Hippocampal formation (tissue), 2 donors: ENCODE data around the gene WDR47.

ENCODE experiments used
- DNase-seq, 2 donors: peaks; one replicate each; lab custom pipeline; 2025; lab: John Stamatoyannopoulos, UW

Gene WDR47

GRCh38 chr1:109041621-109042468 lies at the start of gene WDR47:
TSS of gene WDR47 (minus strand) at chr1:109042102. CDS start at chr1:109023512, 18,590 bp downstream.
- DNase-seq, result peak; percentile 89 to 93

- peak in 1 of 2 donors; percentile 46 for DNase-seq
Measured at GRCh38 chr1:109091078-109091838, 49.4 kb upstream of the WDR47 start.

- peak; percentile 90 to 95 for DNase-seq
Measured at GRCh38 chr1:109090196-109091077, 48.5 kb upstream of the WDR47 start, which contains the start of gene TMEM167B. TSS of gene TMEM167B (plus strand) at chr1:109090764. CDS start at chr1:109090873, 109 bp downstream.

- peak; percentile 86 to 87 for DNase-seq
Measured at GRCh38 chr1:109089242-109090015, 47.5 kb upstream of the WDR47 start.

- DNase-seq, result no peak
Measured at GRCh38 chr1:109084563-109085517, 42.9 kb upstream of the WDR47 start.

- peak; percentile 73 to 94 for DNase-seq
Measured at GRCh38 chr1:109083923-109084322, 42.0 kb upstream of the WDR47 start.

GRCh38 chr1:109083501-109083900 lies 41.6 kb upstream of the WDR47 start:
- no peak for DNase-seq

GRCh38 chr1:109080441-109081082 lies 38.7 kb upstream of the WDR47 start:
- DNase-seq, result no peak

GRCh38 chr1:109079240-109079622 lies 37.3 kb upstream of the WDR47 start:
- DNase-seq, result no peak

- DNase-seq, result no peak
Measured at GRCh38 chr1:109078317-109078716, 36.4 kb upstream of the WDR47 start.

GRCh38 chr1:109075531-109076490 lies 33.9 kb upstream of the WDR47 start, which contains the start of gene TAF13:
TSS of gene TAF13 (minus strand) at chr1:109076003. CDS start at chr1:109075947, 56 bp downstream.
- peak; percentile 89 to 92 for DNase-seq

GRCh38 chr1:109069294-109069693 lies 27.4 kb upstream of the WDR47 start:
- no peak for DNase-seq

- no peak for DNase-seq
Measured at GRCh38 chr1:109067883-109068282, 26.0 kb upstream of the WDR47 start.

GRCh38 chr1:109065137-109065536 lies 23.2 kb upstream of the WDR47 start:
- no peak for DNase-seq

- no peak for DNase-seq
Measured at GRCh38 chr1:109061183-109061582, 19.3 kb upstream of the WDR47 start.

- no peak for DNase-seq
Measured at GRCh38 chr1:109060707-109061106, 18.8 kb upstream of the WDR47 start.

GRCh38 chr1:109059026-109059425 lies 17.1 kb upstream of the WDR47 start:
- DNase-seq, result no peak

- no peak for DNase-seq
Measured at GRCh38 chr1:109056064-109056463, 14.2 kb upstream of the WDR47 start.
